Erythroblast (primary cell): ENCODE results near the gene SCUBE1.

ENCODE experiments used
- GATA1 ChIP-seq: IDR thresholded peaks from 2 replicates; pipeline ENCODE4 v1.6.1; 2011; ENCODE audit warnings: low read depth, mild to moderate bottlenecking, control low read depth, low read length, moderate library complexity
- POLR2A ChIP-seq: IDR thresholded peaks from 2 replicates; pipeline ENCODE4 v1.6.1; 2011; ENCODE audit warnings: mild to moderate bottlenecking, low read length

- TF ChIP-seq POLR2A (no peak), GATA1 (no peak)
Observed at GRCh38 chr22:43238526-43239006, 104.6 kb downstream of the SCUBE1 start.
